LNCaP clone FGC (cell line): ENCODE data around the gene SPATA16.

Experiments used
- DNase-seq: peaks from one replicate; pipeline ENCODE4 v3.0.0-alpha.2; 2011; ENCODE audit warnings: low read depth
- H3K4me3 ChIP-seq: 2 replicates; pipeline ENCODE4 v1.5.1; 2011; ENCODE audit warnings: mild to moderate bottlenecking, low read depth, low read length, control low read depth
- TF ChIP-seq, protein P1 (sequence below): IDR thresholded peaks from 2 replicates; pipeline ENCODE4 v1.5.1; 2012; ENCODE audit warnings: mild to moderate bottlenecking; ENCODE audit not compliant: control insufficient read depth, insufficient read depth; ENCODE audit errors: extremely low read depth

The SPATA16 gene

DNA sequence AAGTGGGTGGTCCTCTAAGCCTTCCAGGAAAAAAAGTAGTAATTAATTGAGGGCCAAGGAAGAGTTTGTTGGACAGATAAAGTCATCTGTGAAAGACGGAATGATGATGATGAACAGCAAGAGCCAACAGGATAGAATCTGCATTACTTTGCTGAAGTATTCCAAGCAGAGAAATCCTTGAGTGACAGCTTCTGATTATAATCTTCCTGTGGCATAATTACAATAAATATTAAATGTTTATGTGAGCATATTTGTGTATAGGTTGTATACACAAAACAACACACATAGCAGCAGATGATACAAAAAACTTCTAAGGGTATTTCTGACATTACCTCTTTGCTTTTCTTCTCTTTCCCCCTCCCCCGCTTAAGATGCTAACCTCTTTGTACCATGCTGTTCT, 147.6 kb downstream of the SPATA16 start:
- TF ChIP-seq, protein P1, sequence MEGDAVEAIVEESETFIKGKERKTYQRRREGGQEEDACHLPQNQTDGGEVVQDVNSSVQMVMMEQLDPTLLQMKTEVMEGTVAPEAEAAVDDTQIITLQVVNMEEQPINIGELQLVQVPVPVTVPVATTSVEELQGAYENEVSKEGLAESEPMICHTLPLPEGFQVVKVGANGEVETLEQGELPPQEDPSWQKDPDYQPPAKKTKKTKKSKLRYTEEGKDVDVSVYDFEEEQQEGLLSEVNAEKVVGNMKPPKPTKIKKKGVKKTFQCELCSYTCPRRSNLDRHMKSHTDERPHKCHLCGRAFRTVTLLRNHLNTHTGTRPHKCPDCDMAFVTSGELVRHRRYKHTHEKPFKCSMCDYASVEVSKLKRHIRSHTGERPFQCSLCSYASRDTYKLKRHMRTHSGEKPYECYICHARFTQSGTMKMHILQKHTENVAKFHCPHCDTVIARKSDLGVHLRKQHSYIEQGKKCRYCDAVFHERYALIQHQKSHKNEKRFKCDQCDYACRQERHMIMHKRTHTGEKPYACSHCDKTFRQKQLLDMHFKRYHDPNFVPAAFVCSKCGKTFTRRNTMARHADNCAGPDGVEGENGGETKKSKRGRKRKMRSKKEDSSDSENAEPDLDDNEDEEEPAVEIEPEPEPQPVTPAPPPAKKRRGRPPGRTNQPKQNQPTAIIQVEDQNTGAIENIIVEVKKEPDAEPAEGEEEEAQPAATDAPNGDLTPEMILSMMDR = no peak
- DNase-seq = no peak
- no peak overlapping the region for H3K4me3 ChIP-seq

DNA sequence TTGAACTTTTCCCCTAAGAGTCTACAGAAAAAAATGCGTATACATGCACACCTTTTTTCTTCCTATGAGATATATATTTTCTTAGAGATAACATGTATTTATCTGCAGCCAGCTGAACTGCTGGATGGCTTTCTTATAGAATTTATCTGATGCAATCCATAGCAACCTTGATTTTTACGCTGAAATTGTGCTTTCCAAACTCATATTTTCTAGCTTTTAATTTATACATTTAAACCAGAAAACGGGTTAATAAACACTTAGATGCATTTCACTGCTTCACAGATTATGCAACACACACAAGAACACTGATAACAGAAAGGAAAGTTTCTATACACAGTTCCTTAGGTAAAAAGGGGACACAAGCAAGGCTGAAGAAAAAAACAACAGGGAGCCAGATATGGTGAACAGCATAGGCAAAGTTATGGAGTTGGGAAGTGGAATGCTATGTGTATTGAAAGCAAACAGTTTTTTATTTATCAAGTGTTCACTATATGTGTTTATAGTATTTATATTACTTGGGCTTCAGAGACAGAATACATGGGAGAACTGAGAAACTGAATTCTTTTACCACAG, 149.5 kb downstream of the SPATA16 start:
- TF ChIP-seq, protein P1 = no peak
- no peak overlapping the region for H3K4me3 ChIP-seq
- no peak for DNase-seq

DNA sequence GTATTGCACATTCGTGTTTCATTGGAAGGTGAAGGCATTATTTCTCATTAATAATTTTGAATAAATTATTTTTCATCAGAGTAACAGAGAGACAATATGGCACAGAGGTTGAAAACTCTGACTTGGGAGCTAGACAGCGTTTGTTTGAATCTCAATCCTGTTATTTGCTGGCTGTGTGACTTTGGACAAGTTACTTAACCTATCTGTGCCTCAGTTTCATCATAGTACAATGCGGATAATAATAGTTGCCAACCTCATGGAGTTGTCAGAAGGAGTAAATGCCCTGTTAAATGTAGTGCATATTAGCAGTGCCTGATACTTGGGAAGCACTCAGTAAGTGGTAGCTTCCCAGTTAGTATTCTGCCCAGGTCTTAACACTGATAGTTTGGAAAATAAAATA, 151.7 kb downstream of the SPATA16 start:
- TF ChIP-seq, protein P1 = no peak
- DNase-seq = no peak
- no peak overlapping the region for H3K4me3 ChIP-seq

DNA sequence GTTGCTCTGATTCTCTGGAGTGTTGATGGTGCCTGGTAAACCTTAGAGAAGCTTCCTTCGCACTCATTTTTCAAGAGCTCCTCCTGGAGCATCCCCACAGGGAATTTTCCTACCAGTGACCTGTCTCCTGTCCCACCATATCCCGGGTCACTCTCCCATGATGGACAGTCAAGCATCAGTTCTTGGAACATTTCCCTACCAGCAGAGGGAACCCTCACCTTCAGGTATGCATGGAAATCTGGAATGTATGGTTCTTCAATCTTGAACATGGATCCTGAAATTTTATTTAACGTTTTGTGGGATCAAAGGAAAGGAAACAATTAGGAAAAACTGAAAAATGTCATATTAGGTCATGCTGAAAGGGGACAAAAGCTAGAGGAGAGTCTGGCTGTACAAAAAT, 153.8 kb downstream of the SPATA16 start:
- peak; percentile 11 for DNase-seq
- TF ChIP-seq, protein P1 = peak; percentile 69

DNA sequence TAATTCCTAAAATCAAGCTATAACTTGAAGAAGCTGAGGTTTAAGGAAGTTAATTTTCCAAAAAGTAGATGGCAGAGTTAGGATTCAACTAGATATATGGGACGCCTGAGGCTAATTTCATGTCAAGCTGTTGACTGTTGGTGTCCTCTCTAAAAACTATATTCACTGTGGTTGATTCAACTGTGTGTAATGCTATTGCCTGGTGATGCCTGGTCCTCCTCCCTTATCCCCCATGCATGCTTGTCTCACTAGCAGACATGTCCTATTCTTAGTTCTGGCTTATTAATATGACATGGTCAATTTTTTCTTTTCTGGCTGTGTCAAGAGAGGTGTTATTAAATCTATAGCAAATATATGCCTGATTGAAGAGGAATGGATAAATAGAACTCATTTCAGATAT, 156.1 kb downstream of the SPATA16 start:
- TF ChIP-seq, protein P1 = no peak
- DNase-seq = no peak
- no peak overlapping the region for H3K4me3 ChIP-seq

More for the DNA sequence above, 153.8 kb downstream of the SPATA16 start:
- no peak overlapping the region for H3K4me3 ChIP-seq

DNA sequence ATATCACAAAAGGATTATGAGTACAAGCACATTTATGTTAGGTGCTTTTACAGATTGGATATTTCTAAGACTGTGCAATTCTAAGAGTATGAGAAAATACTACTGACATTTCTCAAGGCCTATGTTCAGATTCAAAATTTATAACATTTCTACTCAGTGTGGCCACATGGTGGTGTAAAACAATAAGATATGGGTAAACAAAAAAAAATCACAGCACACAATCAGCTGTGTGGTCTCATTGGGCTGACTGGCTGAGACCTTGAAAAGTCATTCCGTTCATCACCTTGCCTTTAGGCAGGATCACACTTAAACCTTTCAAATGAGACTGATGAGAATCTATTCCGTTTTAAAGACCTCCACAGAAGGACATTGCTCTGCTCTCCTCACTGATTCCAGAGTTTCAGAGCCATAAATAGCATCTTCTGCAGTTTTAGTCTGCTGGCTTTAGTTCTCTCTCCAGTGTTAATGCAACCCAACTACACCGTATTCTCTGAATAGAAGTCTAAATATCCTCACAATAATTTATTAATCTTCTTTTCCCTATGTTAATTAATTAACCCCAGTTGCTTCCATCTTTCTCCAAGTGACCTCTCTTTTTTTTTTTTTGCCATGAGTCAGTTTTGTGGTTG, 158.2 kb downstream of the SPATA16 start:
- DNase-seq = no peak
- H3K4me3 ChIP-seq = no peak overlapping the region
- TF ChIP-seq, protein P1 = peak; percentile 55
